Pancreas (tissue), 10 donors: Measurements from ENCODE around the gene CNTNAP5. TPM values are rescaled to one million over a fixed set of nuclear protein-coding genes. Genes with fewer than 3 reads are reported as not detected.

Source experiments
- ATAC-seq, 4 donors: fragments of 200-7000 bp; cut with Tn5 transposase; one replicate each; pipeline versions ENCODE4 v1.8.0 to v1.9.1; 2020; ENCODE audit warnings: mild to moderate bottlenecking in 4 of 4, moderate library complexity in 4 of 4
- DNase-seq, 6 donors: peaks; one replicate each; pipeline ENCODE4 v3.0.0-alpha.2; 2020
- FAIRE-seq: peaks from 2 replicates; lab custom pipeline; 2012; peaks lifted over from hg19 to GRCh38; lab: Jason Lieb, UNC
- H3K27ac ChIP-seq, 4 donors: fragments of 200-600 bp; sonication (generic); 1 replicate in 3 of 4; 2 replicates in 1 of 4; pipeline versions ENCODE4 v1.5.0 to v1.8.0; 2020
- H3K27me3 ChIP-seq, 4 donors: fragments of 200-600 bp; one replicate each; pipeline ENCODE4 v1.8.0; 2021
- H3K36me3 ChIP-seq, 3 donors: fragments of 200-600 bp; sonication (generic) in 1 of 3; one replicate each; pipeline versions ENCODE4 v1.5.0 to v1.8.0; 2020 to 2021
- H3K4me1 ChIP-seq, 3 donors: fragments of 200-600 bp; one replicate each; pipeline ENCODE4 v1.8.0; 2021
- H3K4me3 ChIP-seq, 4 donors: fragments of 200-600 bp; sonication (generic) in 2 of 4; one replicate each; pipeline versions ENCODE4 v1.5.0 to v1.8.0; 2020 to 2021
- H3K9me3 ChIP-seq, 4 donors: fragments of 200-600 bp; one replicate each; pipeline ENCODE4 v1.8.0; 2021
- CTCF ChIP-seq, 4 donors: fragments of 200-600 bp; sonication (generic) in 3 of 4; IDR thresholded peaks; one replicate each; pipeline versions ENCODE4 v1.5.0 to v1.8.0; 2021; ENCODE audit warnings: antibody characterized with exemption in 4 of 4
- WGBS, 2 donors: extraction: QIAGEN DNeasy Blood & Tissue Kit; methylation state at CpG; one replicate each; pipeline ENCODE4 v1.1.7; 2013; 5-methylcytosine and 5-hydroxymethylcytosine counted together
- intact Hi-C, 3 donors: fragments of 100-400 bp; cut with DNase I; formaldehyde crosslinking; loops; one replicate each; pipeline versions ENCODE4 v1.11.1 to v1.14.2; 2022
- polyA plus RNA-seq, 2 donors: library from polyadenylated mRNA; stranded (reverse); fragments of 200-250 nt; gene quantifications; one replicate each; pipeline ENCODE4 v1.2.3, GENCODE V29; 2013
- total RNA-seq, 6 donors: library from RNA; stranded (reverse); fragmentation: NEBNext Ultra II Directional in 4 of 6; extraction: Animal tissue kit (Norgen Biotek cat#: 25700) in 4 of 6; gene quantifications; one replicate each; pipeline versions ENCODE4 v1.2.1 to v1.2.4, GENCODE V29; 2021 to 2023
- donor health status: healthy with polysubstance abuse.
- donor health status: DM: no; HTN: no; CAD: no; lungs with moderate emphysema.
- donor health status: DM: no; HTN: no; CAD: no.
- donor health status: control.
- donor health status: control.
- donor health status: Bipolar disorder and iron deficiency.
- donor health status: DM: yes; HTN: yes; CAD: no.
- donor health status: DM: no; HTN: no; CAD: no.
- donor health status: DM: no; HTN: no; CAD: no.
- donor health status: DM: yes; HTN: yes; CAD: no.

The CNTNAP5 gene
- total and polyA plus RNA-seq, 8 donors = 0.05 to 0.43 (median 0.12) TPM

DNA sequence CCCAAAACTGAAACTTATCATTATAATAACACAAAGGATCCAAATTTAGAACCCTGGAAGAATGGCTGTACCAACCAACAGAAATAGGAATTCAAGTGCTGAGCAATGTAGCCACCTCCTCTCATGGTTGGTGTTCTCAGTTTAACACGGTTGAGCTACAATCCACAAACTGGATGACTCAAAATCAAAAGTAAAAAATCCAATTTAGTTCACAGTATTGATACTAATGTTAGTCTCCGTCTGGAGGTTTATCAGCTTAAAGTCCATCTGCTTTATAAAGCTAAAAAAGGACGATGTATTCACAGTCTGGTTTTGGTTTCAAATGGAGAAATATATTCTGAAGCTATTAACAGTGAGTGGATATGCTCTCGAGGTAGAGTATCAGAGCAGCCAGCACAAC, 40.5 kb downstream of the CNTNAP5 start:
- no peak overlapping the region for H3K27ac ChIP-seq
- TF ChIP-seq CTCF (IDR thresholded peaks at IDR 0.05) = no peak
- 48 to 75% methylated on average over 4 of the region's 4 CpGs for WGBS, 2 donors
- no peak overlapping the region for H3K4me3 ChIP-seq
- H3K27me3 ChIP-seq = no peaks in the 10 kb centered on the region
- FAIRE-seq = no peak
- no peaks in the 10 kb centered on the region for H3K36me3 ChIP-seq
- no peak for DNase-seq
- H3K9me3 ChIP-seq = no peaks in the 10 kb centered on the region
- intact Hi-C loops = no loop called here
- no peaks in the 10 kb centered on the region for H3K4me1 ChIP-seq
- ATAC-seq = no peak

DNA sequence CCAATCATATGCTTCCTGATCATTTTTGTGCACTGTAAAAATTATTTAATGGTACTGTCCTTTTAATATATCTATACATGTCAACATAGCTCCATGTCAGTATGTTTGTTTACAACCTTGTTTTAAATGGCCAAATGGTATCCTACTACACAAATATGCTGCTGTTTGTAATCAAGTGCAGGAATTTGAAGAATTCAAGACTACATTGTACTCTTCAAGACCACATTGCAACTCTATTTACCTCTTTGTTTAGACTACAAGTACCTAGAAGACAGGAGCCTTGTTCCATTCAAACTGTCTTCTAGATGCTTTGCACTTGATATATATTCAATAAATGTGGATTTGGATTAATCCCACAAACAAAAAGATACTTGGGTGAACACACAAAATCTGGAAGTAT, 41.7 kb downstream of the CNTNAP5 start:
- Histone ChIP-seq H3K27me3 (no peaks in the 10 kb centered on the region), H3K27ac (no peak overlapping the region), H3K4me1 (no peaks in the 10 kb centered on the region), H3K36me3 (no peaks in the 10 kb centered on the region), H3K4me3 (no peak overlapping the region), H3K9me3 (no peaks in the 10 kb centered on the region)
- no peak for TF ChIP-seq CTCF (IDR thresholded peaks at IDR 0.05)
- DNase-seq (no peak), ATAC-seq (no peak), FAIRE-seq (no peak)
- intact Hi-C loops = no loop called here

DNA sequence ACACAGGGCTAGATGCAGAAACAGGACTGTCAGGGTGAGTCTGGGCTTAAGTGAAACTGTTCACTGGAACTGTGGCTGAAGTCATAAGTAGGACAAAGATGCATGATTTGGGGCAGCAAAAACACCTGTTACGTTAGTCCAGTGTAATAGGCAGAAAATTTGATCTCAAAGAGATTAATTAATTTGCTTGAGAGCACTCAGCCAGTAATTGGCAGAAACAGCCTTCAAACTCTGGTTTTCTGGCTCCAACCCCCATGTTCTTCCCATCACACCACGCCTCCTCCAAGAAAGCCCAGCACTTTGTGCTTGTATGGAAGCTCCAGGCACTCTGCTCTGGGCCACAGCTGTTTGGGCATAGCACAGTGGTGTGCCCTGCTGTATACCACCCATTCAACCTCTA, 54.0 kb downstream of the CNTNAP5 start:
- intact Hi-C loops = no loop called here
- WGBS, 2 donors = 40 to 76% methylated on average over 2 of the region's 2 CpGs
- no peak for FAIRE-seq
- Histone ChIP-seq H3K4me3 (no peak overlapping the region), H3K9me3 (no peaks in the 10 kb centered on the region), H3K4me1 (no peaks in the 10 kb centered on the region), H3K27me3 (no peaks in the 10 kb centered on the region), H3K36me3 (no peaks in the 10 kb centered on the region), H3K27ac (no peak overlapping the region)
- ATAC-seq = no peak
- DNase-seq = no peak
- no peak for TF ChIP-seq CTCF (IDR thresholded peaks at IDR 0.05)

DNA sequence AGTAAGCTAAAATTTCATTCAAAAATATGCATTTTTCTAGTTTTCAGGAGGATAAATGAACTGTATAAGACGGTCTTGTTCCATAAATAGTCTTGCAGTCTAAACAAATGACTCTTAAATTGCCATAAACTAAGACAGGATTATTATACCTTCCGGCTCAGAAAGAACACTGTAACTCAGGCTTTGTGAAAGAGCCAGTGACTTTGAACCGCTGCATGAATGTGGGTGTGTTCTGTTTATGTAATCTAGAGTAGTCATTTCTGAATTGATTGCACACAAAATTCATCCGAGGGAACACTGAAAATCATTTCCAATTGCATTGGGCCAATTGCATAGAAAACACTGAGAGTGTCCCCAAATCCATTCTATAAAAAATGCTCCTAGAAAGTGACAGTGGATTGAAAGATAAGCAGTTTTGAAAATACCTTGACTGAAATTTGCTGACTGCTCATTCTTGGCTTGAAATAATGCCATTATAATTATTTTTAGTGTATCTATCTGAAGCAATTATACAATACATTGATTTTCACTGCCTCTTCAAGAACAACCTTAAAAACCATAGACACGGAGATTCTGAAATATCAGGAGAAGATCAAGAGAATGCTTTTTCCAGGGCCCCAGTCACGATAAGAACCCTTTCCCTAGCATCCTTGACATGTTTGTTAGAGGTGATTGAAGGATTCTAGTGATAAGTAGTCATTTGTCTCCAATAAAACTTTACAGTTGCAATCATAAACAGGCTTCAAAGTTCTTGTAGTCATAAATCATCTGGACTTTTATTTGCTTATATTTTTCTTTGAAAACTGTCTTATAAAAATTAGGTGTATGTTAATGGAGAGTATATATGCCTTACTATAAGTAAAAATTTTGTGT, 55.4 kb downstream of the CNTNAP5 start:
- intact Hi-C loops = no loop called here
- H3K4me3 ChIP-seq = no peak overlapping the region

More for the DNA sequence above, 55.4 kb downstream of the CNTNAP5 start:
- no peaks in the 10 kb centered on the region for H3K36me3 ChIP-seq
- no peaks in the 10 kb centered on the region for H3K9me3 ChIP-seq
- 35 to 48% methylated on average over 6 of the region's 6 CpGs for WGBS, 2 donors
- no peak overlapping the region for H3K27ac ChIP-seq
- no peak for TF ChIP-seq CTCF (IDR thresholded peaks at IDR 0.05)
- no peaks in the 10 kb centered on the region for H3K4me1 ChIP-seq
- ATAC-seq (no peak), DNase-seq (no peak), FAIRE-seq (no peak)
- H3K27me3 ChIP-seq = no peaks in the 10 kb centered on the region
